Ishikawa (cell line): ENCODE data around the gene ZNF184.

Experiments used
- CEBPB ChIP-seq: IDR thresholded peaks from 2 replicates; pipeline ENCODE4 v1.6.1; 2012
- CREB1 ChIP-seq: IDR thresholded peaks from 2 replicates; pipeline ENCODE4 v1.6.1; 2012; ENCODE audit warnings: low read depth
- EGR1 ChIP-seq: IDR thresholded peaks from 2 replicates; pipeline ENCODE4 v1.6.1; 2012
- EP300 ChIP-seq: IDR thresholded peaks from 2 replicates; pipeline ENCODE4 v1.6.1; 2012; ENCODE audit warnings: borderline replicate concordance
- FOXM1 ChIP-seq: IDR thresholded peaks from 2 replicates; pipeline ENCODE4 v1.6.1; 2012; ENCODE audit warnings: low read depth, borderline replicate concordance
- MAX ChIP-seq: IDR thresholded peaks from 2 replicates; pipeline ENCODE4 v1.6.1; 2012
- NFIC ChIP-seq: IDR thresholded peaks from 2 replicates; pipeline ENCODE4 v1.6.1; 2012
- RAD21 ChIP-seq: IDR thresholded peaks from 2 replicates; pipeline ENCODE4 v1.6.1; 2012; ENCODE audit warnings: low read depth
- REST ChIP-seq: IDR thresholded peaks from 2 replicates; pipeline ENCODE4 v1.6.1; 2012; ENCODE audit warnings: low read depth, mild to moderate bottlenecking
- TAF1 ChIP-seq: IDR thresholded peaks from 2 replicates; pipeline ENCODE4 v1.6.1; 2012; ENCODE audit warnings: low read depth, mild to moderate bottlenecking
- TCF12 ChIP-seq: IDR thresholded peaks from 2 replicates; pipeline ENCODE4 v1.6.1; 2012; ENCODE audit warnings: low read depth
- TEAD4 ChIP-seq: IDR thresholded peaks from 2 replicates; pipeline ENCODE4 v1.6.1; 2012
- YY1 ChIP-seq: IDR thresholded peaks from 2 replicates; pipeline ENCODE4 v1.6.1; 2012; ENCODE audit warnings: low read depth
- ZBTB7A ChIP-seq: IDR thresholded peaks from 2 replicates; pipeline ENCODE4 v1.6.1; 2012; ENCODE audit warnings: low read depth
- TF ChIP-seq, protein P1 (sequence below): IDR thresholded peaks from 2 replicates; pipeline ENCODE4 v1.6.1; 2012

Gene ZNF184

GRCh38 chr6:27451660-27452390, 21.1 kb downstream of the ZNF184 start:
- TF ChIP-seq MAX (no peak), CEBPB (no peak), EGR1 (no peak), NFIC (no peak), ZBTB7A (no peak)

DNA sequence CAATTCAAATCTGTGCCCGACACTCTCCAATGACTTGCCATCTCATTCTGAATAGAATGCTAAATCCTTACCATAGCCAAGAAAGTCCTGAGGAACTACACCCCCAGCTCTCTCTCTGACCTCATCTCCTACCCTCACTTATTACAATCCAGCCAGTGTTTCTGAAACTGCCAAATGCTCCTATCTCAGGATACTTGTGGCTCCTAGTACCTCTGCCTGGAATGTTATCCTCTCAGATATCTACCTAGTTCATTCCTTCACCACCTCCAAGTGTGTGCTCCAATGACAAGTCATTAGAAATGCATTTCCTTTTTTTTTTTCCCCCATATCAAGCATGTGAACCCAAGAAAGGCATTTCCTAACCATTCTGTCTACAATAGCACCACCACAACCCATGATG, 24.4 kb downstream of the ZNF184 start:
- TF ChIP-seq CEBPB = no peak
- TF ChIP-seq, protein P1, sequence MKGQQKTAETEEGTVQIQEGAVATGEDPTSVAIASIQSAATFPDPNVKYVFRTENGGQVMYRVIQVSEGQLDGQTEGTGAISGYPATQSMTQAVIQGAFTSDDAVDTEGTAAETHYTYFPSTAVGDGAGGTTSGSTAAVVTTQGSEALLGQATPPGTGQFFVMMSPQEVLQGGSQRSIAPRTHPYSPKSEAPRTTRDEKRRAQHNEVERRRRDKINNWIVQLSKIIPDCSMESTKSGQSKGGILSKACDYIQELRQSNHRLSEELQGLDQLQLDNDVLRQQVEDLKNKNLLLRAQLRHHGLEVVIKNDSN = no peak
- TF ChIP-seq ZBTB7A = no peak
- TF ChIP-seq FOXM1 = no peak
- TF ChIP-seq REST = no peak
- TF ChIP-seq NFIC = no peak
- no peak for TF ChIP-seq MAX
- TF ChIP-seq TCF12 = no peak
- TF ChIP-seq TAF1 = no peak
- no peak for TF ChIP-seq EGR1
- TF ChIP-seq EP300 = no peak
- no peak for TF ChIP-seq TEAD4
- no peak for TF ChIP-seq CREB1
- no peak for TF ChIP-seq YY1
- no peak for TF ChIP-seq RAD21

- TF ChIP-seq FOXM1 (no peak), ZBTB7A (no peak), RAD21 (no peak)
Measured at GRCh38 chr6:27442932-27443331, 30.0 kb downstream of the ZNF184 start.

GRCh38 chr6:27441001-27441400, 31.9 kb downstream of the ZNF184 start:
- TF ChIP-seq REST (no peak), YY1 (no peak), ZBTB7A (no peak), MAX (no peak), EGR1 (no peak), CEBPB (no peak), CREB1 (no peak), RAD21 (no peak), TEAD4 (no peak), TCF12 (no peak)
- TF ChIP-seq, protein P1 = no peak

GRCh38 chr6:27439371-27439770, 33.5 kb downstream of the ZNF184 start:
- TF ChIP-seq TAF1 (no peak), TEAD4 (no peak), RAD21 (no peak), MAX (no peak), TCF12 (no peak), ZBTB7A (no peak), REST (no peak), EGR1 (no peak), EP300 (no peak), YY1 (no peak), CREB1 (no peak), NFIC (no peak), FOXM1 (no peak), CEBPB (no peak)
- TF ChIP-seq, protein P1 = no peak
